ENCODE measurements around the gene ADH1A. TPM values are rescaled to one million over a fixed set of nuclear protein-coding genes. Genes with fewer than 3 reads are reported as not detected.

ADH1A gene
- total and polyA plus RNA-seq, 2 of the 13 experiments (the other 11 are each of a cell fraction or from before 2014, with no cell fraction given): 0.13 TPM; not detected in 1

- no peak for TF ChIP-seq SOX13 (IDR thresholded peaks at IDR 0.05)
- TF ChIP-seq SOX13 (CRISPR knock-in tag; conservative IDR thresholded peaks at IDR 0.05 in 1 of 2, IDR thresholded peaks at IDR 0.05 in 1 of 2): no peak
- TF ChIP-seq DNMT3B (CRISPR knock-in tag; conservative IDR thresholded peaks at IDR 0.05): no peak
These were observed 23.4 kb upstream of the ADH1A start (continued) for GRCh38 chr4:99314211-99314610.

- intact Hi-C loops (cut with micrococcal nuclease; ENCODE audit: unreplicated experiment): no loop called here
- DNase-seq (ENCODE audit: low spot score): no peak
- Histone ChIP-seq H3K27me3 (ENCODE audit: control insufficient read depth in 1 of 2, insufficient read depth in 2 of 2, low read length in 2 of 2) (no peaks in the 10 kb centered on the region), H3K27ac (ENCODE audit: extremely low read length, insufficient read depth, low read length) (no peak overlapping the region), H3K4me1 (ENCODE audit: insufficient read depth, low read length) (no peaks in the 10 kb centered on the region), H3K4me2 (ENCODE audit: low read depth, low read length) (no peak overlapping the region), H3K9ac (ENCODE audit: insufficient read depth, low read depth, low read length) (no peak overlapping the region), H3K36me3 (replicated peaks in 1 of 2; ENCODE audit: control insufficient read depth in 1 of 2, insufficient read depth in 2 of 2, low read length in 2 of 2) (no peaks in the 10 kb centered on the region), H3K4me3 (replicated peaks in 1 of 3; ENCODE audit: insufficient read depth in 1 of 3, low read depth in 2 of 3, low read length in 3 of 3) (no peak overlapping the region), H3K79me2 (ENCODE audit: insufficient read depth, low read length) (no peaks in the 10 kb centered on the region), H2AFZ (ENCODE audit: low read length) (no peak overlapping the region), H4K20me1 (ENCODE audit: insufficient read depth, low read length) (no peaks in the 10 kb centered on the region), H3K9me3 (ENCODE audit: low read length) (no peaks in the 10 kb centered on the region)
- BruUV-seq (replicated peaks): no TSS peak
- ChIA-PET CTCF (ENCODE audit: low intra/inter-chr PET ratio, low total read pairs) (no interaction called here), POLR2A (no interaction called here)
- FAIRE-seq: no peak
- TF ChIP-seq ZNF770 (CRISPR knock-in tag; IDR thresholded peaks at IDR 0.05) (no peak), HNRNPLL (IDR thresholded peaks at IDR 0.05; ENCODE audit: low read depth, low read length, poor library complexity, severe bottlenecking) (no peak), NFE2L1 (CRISPR knock-in tag; IDR thresholded peaks at IDR 0.05; ENCODE audit: borderline replicate concordance) (no peak), CBFB (CRISPR knock-in tag; IDR thresholded peaks at IDR 0.05) (no peak), PRPF4 (IDR thresholded peaks at IDR 0.05; ENCODE audit: low read depth, low read length, poor library complexity, severe bottlenecking) (no peak), SP2 (CRISPR knock-in tag; IDR thresholded peaks at IDR 0.05) (no peak), HES4 (CRISPR knock-in tag; IDR thresholded peaks at IDR 0.05; ENCODE audit: borderline replicate concordance) (no peak), SPEN (CRISPR knock-in tag; IDR thresholded peaks at IDR 0.05; ENCODE audit: low read depth) (no peak), ZNF766 (CRISPR knock-in tag; IDR thresholded peaks at IDR 0.05; ENCODE audit: borderline replicate concordance) (no peak), MIER2 (CRISPR knock-in tag; IDR thresholded peaks at IDR 0.05) (no peak), TGIF2 (CRISPR knock-in tag; IDR thresholded peaks at IDR 0.05) (no peak), ARHGAP35 (CRISPR knock-in tag; IDR thresholded peaks at IDR 0.05; ENCODE audit: borderline replicate concordance) (no peak), ADNP (CRISPR knock-in tag; IDR thresholded peaks at IDR 0.05) (no peak), STAT6 (CRISPR knock-in tag; IDR thresholded peaks at IDR 0.05; ENCODE audit: borderline replicate concordance) (no peak), RFXANK (CRISPR knock-in tag; IDR thresholded peaks at IDR 0.05) (no peak), ZBTB21 (CRISPR knock-in tag; IDR thresholded peaks at IDR 0.05) (no peak), BCL6 (CRISPR knock-in tag; IDR thresholded peaks at IDR 0.05) (no peak), RNF2 (conservative IDR thresholded peaks at IDR 0.05; ENCODE audit: low read depth) (no peak)
- no peak for ATAC-seq
- 40% methylated on average over 2 of the region's 2 CpGs for WGBS (ENCODE audit: low lambda C conversion rate)
- in situ Hi-C loops (cut with HindIII; ENCODE audit: extremely low pct_ligation_motif_present, low pct_unique_long_range_greater_than_20kb): no loop called here
These were observed 19.6 kb upstream of the ADH1A start for GRCh38 chr4:99310389-99310788.

All from HepG2 (cell line).